ENCODE measurements around the gene SRPX.

The SRPX gene

DNA sequence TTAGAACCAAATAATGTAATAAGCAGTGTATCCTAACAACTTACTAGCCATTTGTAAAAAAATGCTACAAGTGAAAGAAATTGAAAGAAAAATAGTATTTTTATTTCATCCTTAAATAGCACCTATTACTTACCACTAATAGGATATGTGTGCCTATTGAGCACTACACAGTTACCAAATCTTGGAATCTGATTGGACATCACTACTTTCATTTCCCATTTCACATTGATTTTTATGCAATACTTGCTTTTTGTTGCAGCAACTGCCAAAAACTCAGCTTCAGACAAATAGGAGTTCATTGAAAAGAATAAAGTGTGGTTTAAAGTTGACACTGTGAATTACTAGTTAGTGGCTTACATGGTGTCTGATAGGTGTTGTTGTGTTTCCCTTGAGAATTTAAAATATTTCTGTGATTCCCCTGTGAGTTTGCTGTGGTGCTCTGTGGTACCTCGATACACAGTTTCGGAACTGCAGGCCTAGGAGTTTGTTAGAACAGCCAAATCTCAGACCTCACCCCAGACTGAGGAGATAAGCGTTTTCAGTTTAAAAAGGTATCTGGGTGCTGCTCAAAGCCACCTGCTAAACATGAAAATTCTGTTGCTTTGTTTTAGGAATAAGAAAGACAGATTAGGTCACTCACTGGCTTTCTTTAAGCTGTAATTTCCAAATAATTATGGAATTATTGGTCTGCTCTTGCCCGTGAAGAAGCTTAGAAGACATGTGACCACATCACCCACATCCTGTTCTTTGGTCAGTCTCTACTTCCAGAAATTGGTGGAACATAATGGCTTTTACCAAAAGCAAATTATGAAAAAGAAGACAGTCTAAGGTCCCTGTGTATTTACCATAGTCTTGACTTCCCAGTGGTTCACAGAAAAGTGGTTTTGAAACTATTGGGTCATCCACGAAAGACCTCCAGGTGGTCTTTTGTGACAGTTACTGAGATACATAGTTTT is 116.5 kb downstream of the SRPX start:
- Histone ChIP-seq H3K18ac (ENCODE audit: low read depth in 1 of 2, low read length in 2 of 2) (no peak overlapping the region), H3K36me3 (ENCODE audit: control insufficient read depth in 1 of 2, insufficient read depth in 2 of 2, low read depth in 1 of 2, low read length in 2 of 2) (no peaks in the 10 kb centered on the region), H3K79me1 (replicated peaks; ENCODE audit: low read length, poor library complexity, severe bottlenecking) (no peaks in the 10 kb centered on the region), H2BK5ac (ENCODE audit: low read depth, low read length, poor library complexity, severe bottlenecking) (no peak overlapping the region), H3K9me3 (ENCODE audit: control insufficient read depth, low read length) (peaks cover 13% of the 10 kb centered on the region), H3K14ac (ENCODE audit: low read length in 2 of 2) (no peak overlapping the region), H4K8ac (ENCODE audit: low read length) (no peak overlapping the region), H2BK15ac (ENCODE audit: low read depth, poor library complexity, severe bottlenecking) (no peak overlapping the region), H3K27ac (ENCODE audit: low read length, poor library complexity, severe bottlenecking) (no peak overlapping the region), H2BK12ac (ENCODE audit: low read length in 2 of 2) (no peak overlapping the region), H3K4me2 (ENCODE audit: low read length, poor library complexity, severe bottlenecking) (no peak overlapping the region), H3K27me3 (ENCODE audit: control insufficient read depth in 1 of 2, insufficient read depth in 1 of 2, low read length in 2 of 2) (no peaks in the 10 kb centered on the region), H3K9ac (ENCODE audit: low read length) (no peak overlapping the region), H3K23ac (ENCODE audit: low read length in 2 of 2) (no peak overlapping the region), H3K4me3 (ENCODE audit: insufficient read depth in 1 of 2, low read depth in 1 of 2, low read length in 2 of 2) (no peak overlapping the region), H3K4me1 (ENCODE audit: control insufficient read depth, insufficient read depth, low read depth, low read length) (no peaks in the 10 kb centered on the region), H2BK120ac (ENCODE audit: low read depth, low read length) (no peak overlapping the region), H2AFZ (ENCODE audit: low read depth, low read length) (no peak overlapping the region), H4K91ac (ENCODE audit: low read length) (no peak overlapping the region), H3K4ac (ENCODE audit: low read depth in 1 of 2, low read length in 2 of 2) (no peak overlapping the region), H2AK5ac (ENCODE audit: low read length, severe bottlenecking) (no peak overlapping the region)
- 87% methylated on average over 2 of the region's 5 CpGs for WGBS
- DNase-seq: no peak

DNA sequence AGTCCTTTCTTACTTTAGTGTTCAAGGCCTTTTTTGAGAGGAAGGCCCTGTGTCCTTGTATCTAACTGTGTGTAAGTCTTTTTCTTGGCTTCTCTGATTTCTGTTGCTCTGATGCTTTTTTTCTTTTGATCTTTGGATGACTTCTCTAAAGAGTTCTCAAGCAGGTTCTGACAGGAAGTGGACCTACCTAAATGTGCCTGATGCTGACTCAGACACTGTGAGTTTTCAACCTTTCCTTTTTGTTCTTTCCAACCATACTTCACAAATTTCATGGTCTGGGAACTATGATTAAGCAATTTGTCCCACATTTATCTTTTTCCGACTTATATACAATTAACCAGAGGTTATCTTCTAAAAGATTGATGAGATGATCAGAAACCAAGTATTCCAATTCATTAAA is 117.8 kb downstream of the SRPX start:
- Histone ChIP-seq H3K27me3 (ENCODE audit: control insufficient read depth in 1 of 2, insufficient read depth in 1 of 2, low read length in 2 of 2) (no peaks in the 10 kb centered on the region), H3K9me3 (ENCODE audit: control insufficient read depth, low read length) (peaks cover 13% of the 10 kb centered on the region), H3K14ac (ENCODE audit: low read length in 2 of 2) (no peak overlapping the region), H2BK120ac (ENCODE audit: low read depth, low read length) (no peak overlapping the region), H2AK5ac (ENCODE audit: low read length, severe bottlenecking) (no peak overlapping the region), H3K9ac (ENCODE audit: low read length) (no peak overlapping the region), H3K4me1 (ENCODE audit: control insufficient read depth, insufficient read depth, low read depth, low read length) (no peaks in the 10 kb centered on the region), H2BK15ac (ENCODE audit: low read depth, poor library complexity, severe bottlenecking) (no peak overlapping the region), H4K8ac (ENCODE audit: low read length) (no peak overlapping the region), H3K4ac (ENCODE audit: low read depth in 1 of 2, low read length in 2 of 2) (no peak overlapping the region), H2AFZ (ENCODE audit: low read depth, low read length) (no peak overlapping the region), H2BK5ac (ENCODE audit: low read depth, low read length, poor library complexity, severe bottlenecking) (no peak overlapping the region), H3K27ac (ENCODE audit: low read length, poor library complexity, severe bottlenecking) (no peak overlapping the region), H3K4me3 (ENCODE audit: insufficient read depth in 1 of 2, low read depth in 1 of 2, low read length in 2 of 2) (no peak overlapping the region), H4K91ac (ENCODE audit: low read length) (no peak overlapping the region), H3K23ac (ENCODE audit: low read length in 2 of 2) (no peak overlapping the region), H3K18ac (ENCODE audit: low read depth in 1 of 2, low read length in 2 of 2) (no peak overlapping the region), H3K36me3 (ENCODE audit: control insufficient read depth in 1 of 2, insufficient read depth in 2 of 2, low read depth in 1 of 2, low read length in 2 of 2) (no peaks in the 10 kb centered on the region), H3K79me1 (replicated peaks; ENCODE audit: low read length, poor library complexity, severe bottlenecking) (no peaks in the 10 kb centered on the region), H3K4me2 (ENCODE audit: low read length, poor library complexity, severe bottlenecking) (no peak overlapping the region), H2BK12ac (ENCODE audit: low read length in 2 of 2) (no peak overlapping the region)
- 40% methylated on average over 1 of the region's 1 CpG for WGBS
- DNase-seq: no peak

DNA sequence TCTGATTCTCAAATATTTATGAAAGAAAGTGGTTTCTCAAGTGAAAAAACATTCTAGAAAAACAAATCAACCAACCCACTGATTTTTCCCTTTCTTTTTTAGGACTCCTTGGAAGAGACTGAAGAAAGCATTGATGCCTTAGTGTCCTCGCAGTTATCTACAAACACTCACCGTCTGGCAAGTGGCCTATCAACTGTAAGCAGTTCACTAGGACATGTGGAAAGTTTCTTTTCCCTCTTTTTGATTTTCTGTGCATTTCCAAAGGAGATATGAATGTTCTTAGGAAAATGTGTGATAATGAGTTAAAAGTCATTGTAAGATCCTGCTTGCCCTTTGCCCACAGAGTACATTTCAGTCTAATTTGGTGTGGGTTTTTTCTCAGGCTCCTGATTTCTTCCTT is 118.4 kb downstream of the SRPX start:
- 80% methylated on average over 1 of the region's 2 CpGs for WGBS
- no peak for DNase-seq
- Histone ChIP-seq H3K36me3 (ENCODE audit: control insufficient read depth in 1 of 2, insufficient read depth in 2 of 2, low read depth in 1 of 2, low read length in 2 of 2) (no peaks in the 10 kb centered on the region), H2BK5ac (ENCODE audit: low read depth, low read length, poor library complexity, severe bottlenecking) (no peak overlapping the region), H2BK15ac (ENCODE audit: low read depth, poor library complexity, severe bottlenecking) (no peak overlapping the region), H3K9me3 (ENCODE audit: control insufficient read depth, low read length) (peaks cover 13% of the 10 kb centered on the region), H3K18ac (ENCODE audit: low read depth in 1 of 2, low read length in 2 of 2) (no peak overlapping the region), H2AFZ (ENCODE audit: low read depth, low read length) (no peak overlapping the region), H3K14ac (ENCODE audit: low read length in 2 of 2) (no peak overlapping the region), H4K91ac (ENCODE audit: low read length) (no peak overlapping the region), H3K4me3 (ENCODE audit: insufficient read depth in 1 of 2, low read depth in 1 of 2, low read length in 2 of 2) (no peak overlapping the region), H3K79me1 (replicated peaks; ENCODE audit: low read length, poor library complexity, severe bottlenecking) (no peaks in the 10 kb centered on the region), H3K27ac (ENCODE audit: low read length, poor library complexity, severe bottlenecking) (no peak overlapping the region), H3K27me3 (ENCODE audit: control insufficient read depth in 1 of 2, insufficient read depth in 1 of 2, low read length in 2 of 2) (no peaks in the 10 kb centered on the region), H2AK5ac (ENCODE audit: low read length, severe bottlenecking) (no peak overlapping the region), H3K4me1 (ENCODE audit: control insufficient read depth, insufficient read depth, low read depth, low read length) (no peaks in the 10 kb centered on the region), H2BK120ac (ENCODE audit: low read depth, low read length) (no peak overlapping the region), H3K4ac (ENCODE audit: low read depth in 1 of 2, low read length in 2 of 2) (no peak overlapping the region), H2BK12ac (ENCODE audit: low read length in 2 of 2) (no peak overlapping the region), H3K23ac (ENCODE audit: low read length in 2 of 2) (no peak overlapping the region), H4K8ac (ENCODE audit: low read length) (no peak overlapping the region), H3K9ac (ENCODE audit: low read length) (no peak overlapping the region), H3K4me2 (ENCODE audit: low read length, poor library complexity, severe bottlenecking) (no peak overlapping the region)

DNA sequence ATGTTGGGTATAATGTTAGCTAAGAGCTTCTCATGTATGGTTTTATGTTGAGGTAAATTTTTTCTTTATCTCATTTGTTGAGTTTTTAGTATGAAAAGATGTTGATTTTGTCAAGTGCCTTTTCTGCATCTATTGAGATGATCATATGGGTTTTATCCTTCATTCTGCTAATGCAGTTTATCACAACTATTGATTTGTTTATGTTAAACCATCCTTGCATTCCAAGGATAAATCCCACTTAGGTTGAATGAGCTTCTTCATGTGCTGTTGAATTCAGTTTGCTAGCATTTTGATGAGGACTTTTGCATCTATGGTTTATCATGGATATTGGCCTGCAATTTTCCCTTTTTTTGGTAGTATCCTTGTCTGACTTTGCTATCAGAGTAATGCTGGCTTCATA is 121.0 kb downstream of the SRPX start:
- H2BK15ac ChIP-seq (ENCODE audit: low read depth, poor library complexity, severe bottlenecking): no peak overlapping the region
- no peak overlapping the region for H2AK5ac ChIP-seq (ENCODE audit: low read length, severe bottlenecking)

More for the DNA sequence above, 121.0 kb downstream of the SRPX start:
- H3K9me3 ChIP-seq (ENCODE audit: control insufficient read depth, low read length): peaks cover 13% of the 10 kb centered on the region
- no peak overlapping the region for H2BK5ac ChIP-seq (ENCODE audit: low read depth, low read length, poor library complexity, severe bottlenecking)
- no peak overlapping the region for H3K18ac ChIP-seq (ENCODE audit: low read depth in 1 of 2, low read length in 2 of 2)
- H2BK120ac ChIP-seq (ENCODE audit: low read depth, low read length): no peak overlapping the region
- no peaks in the 10 kb centered on the region for H3K36me3 ChIP-seq (ENCODE audit: control insufficient read depth in 1 of 2, insufficient read depth in 2 of 2, low read depth in 1 of 2, low read length in 2 of 2)
- H4K91ac ChIP-seq (ENCODE audit: low read length): no peak overlapping the region
- H3K27ac ChIP-seq (ENCODE audit: low read length, poor library complexity, severe bottlenecking): no peak overlapping the region
- no peak for DNase-seq
- H3K9ac ChIP-seq (ENCODE audit: low read length): no peak overlapping the region
- H3K4me1 ChIP-seq (ENCODE audit: control insufficient read depth, insufficient read depth, low read depth, low read length): no peaks in the 10 kb centered on the region
- H3K23ac ChIP-seq (ENCODE audit: low read length in 2 of 2): no peak overlapping the region
- no peak overlapping the region for H3K4me3 ChIP-seq (ENCODE audit: insufficient read depth in 1 of 2, low read depth in 1 of 2, low read length in 2 of 2)
- no peak overlapping the region for H2AFZ ChIP-seq (ENCODE audit: low read depth, low read length)
- H3K27me3 ChIP-seq (ENCODE audit: control insufficient read depth in 1 of 2, insufficient read depth in 1 of 2, low read length in 2 of 2): no peaks in the 10 kb centered on the region
- H3K4me2 ChIP-seq (ENCODE audit: low read length, poor library complexity, severe bottlenecking): no peak overlapping the region
- no peaks in the 10 kb centered on the region for H3K79me1 ChIP-seq (replicated peaks; ENCODE audit: low read length, poor library complexity, severe bottlenecking)
- H2BK12ac ChIP-seq (ENCODE audit: low read length in 2 of 2): no peak overlapping the region
- no peak overlapping the region for H4K8ac ChIP-seq (ENCODE audit: low read length)
- no peak overlapping the region for H3K4ac ChIP-seq (ENCODE audit: low read depth in 1 of 2, low read length in 2 of 2)
- H3K14ac ChIP-seq (ENCODE audit: low read length in 2 of 2): no peak overlapping the region

All from mesenchymal stem cell (in vitro differentiated cells and primary cell).